GM18520 (cell line): ENCODE results near the gene HSPA1L.

Source experiments
- ATAC-seq: cut with Tn5 transposase; IDR thresholded peaks from one replicate; pipeline ENCODE4 v1.9.1; 2021; ENCODE audit not compliant: unreplicated experiment

The HSPA1L gene

GRCh38 chr6:31767096-31767645 is 47.9 kb downstream of the HSPA1L start:
- ATAC-seq: no peak

DNA sequence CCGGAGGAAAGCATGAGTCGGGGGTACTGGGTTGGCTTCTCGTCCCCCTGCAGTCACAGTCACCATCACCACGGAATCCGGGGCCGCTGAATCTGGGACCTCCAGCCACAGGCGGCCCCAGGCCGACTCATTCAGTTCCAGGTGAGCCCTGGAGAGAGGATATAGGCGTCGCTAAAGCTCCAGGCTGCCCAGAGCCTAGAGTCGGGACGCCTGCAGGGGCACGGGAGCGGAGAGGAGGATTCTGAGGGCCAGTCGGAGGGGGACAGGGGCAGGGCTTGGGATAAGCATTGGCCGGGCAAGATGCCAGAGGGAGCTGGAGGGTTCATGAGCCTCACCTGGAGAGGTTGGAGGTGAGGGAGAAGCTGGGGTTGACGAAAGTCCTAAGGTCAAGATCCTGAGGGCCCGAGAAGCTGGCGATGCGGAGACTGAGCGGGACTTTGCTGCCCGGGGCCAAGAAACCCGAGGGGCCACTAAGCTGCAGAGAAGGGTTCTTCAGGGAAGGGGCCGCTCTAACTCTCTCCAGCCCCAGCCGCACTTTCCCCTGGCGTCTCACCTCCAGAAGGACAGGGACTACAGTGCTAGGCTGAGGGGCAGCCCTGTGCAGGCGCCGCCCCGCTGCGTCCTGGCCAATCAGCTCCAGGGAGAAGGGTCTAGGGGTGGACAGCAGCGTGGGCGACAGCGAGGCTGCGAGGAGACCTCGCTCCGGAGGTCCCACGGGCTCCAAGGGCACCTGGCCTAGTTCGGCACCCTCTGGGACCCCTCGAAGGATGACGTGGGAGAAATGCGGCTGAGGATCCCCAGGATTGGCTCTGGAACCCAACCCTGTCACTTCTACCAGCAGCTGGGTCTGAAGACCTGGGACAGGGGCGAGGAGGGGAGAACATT is 48.9 kb downstream of the HSPA1L start:
- no peak for ATAC-seq

- ATAC-seq: no peak
These were observed 49.5 kb downstream of the HSPA1L start for GRCh38 chr6:31765559-31765909.

DNA sequence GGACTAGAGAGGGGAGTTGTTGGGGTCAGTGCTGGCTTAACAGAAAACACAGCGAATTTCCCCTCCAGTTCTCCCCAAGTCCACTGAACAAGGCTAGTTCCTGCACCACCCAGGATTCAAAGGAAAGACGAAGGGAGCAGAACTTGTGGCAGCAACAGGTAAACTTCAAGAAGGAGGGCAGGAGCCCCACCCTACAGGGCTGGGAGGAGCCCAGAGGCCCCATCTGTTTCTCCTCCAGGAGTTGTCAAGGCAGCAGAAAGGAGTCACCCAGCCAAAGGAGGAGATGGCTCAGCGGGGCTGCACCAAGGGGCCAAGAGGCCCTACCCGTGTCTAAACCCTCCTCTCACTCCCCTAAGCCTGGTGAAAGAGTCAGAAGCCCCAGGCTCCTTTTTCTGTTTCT is 50.9 kb downstream of the HSPA1L start:
- ATAC-seq: no peak

GRCh38 chr6:31763619-31763940 is 51.5 kb downstream of the HSPA1L start:
- no peak for ATAC-seq

GRCh38 chr6:31762878-31763618 is 52.0 kb downstream of the HSPA1L start:
- no peak for ATAC-seq

DNA sequence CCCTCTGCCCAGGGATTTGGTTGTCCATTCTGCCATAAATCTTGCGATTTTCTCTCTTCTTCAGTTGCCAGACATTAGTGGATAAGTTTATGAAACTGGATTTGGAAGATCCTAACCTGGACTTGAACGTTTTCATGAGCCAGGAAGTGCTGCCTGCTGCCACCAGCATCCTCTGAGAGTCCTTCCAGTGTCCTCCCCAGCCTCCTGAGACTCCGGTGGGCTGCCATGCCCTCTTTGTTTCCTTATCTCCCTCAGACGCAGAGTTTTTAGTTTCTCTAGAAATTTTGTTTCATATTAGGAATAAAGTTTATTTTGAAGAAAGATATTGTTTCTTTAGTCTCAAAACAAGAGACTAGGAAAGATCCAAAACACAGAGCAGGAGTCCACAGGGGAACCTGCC is 52.7 kb downstream of the HSPA1L start, which contains the start of gene SAPCD1:
SAPCD1 (plus strand) TSS at position 301 of the 400 bp plus-strand sequence. CDS start 399 bp downstream, outside the sequence.
- no peak for ATAC-seq

DNA sequence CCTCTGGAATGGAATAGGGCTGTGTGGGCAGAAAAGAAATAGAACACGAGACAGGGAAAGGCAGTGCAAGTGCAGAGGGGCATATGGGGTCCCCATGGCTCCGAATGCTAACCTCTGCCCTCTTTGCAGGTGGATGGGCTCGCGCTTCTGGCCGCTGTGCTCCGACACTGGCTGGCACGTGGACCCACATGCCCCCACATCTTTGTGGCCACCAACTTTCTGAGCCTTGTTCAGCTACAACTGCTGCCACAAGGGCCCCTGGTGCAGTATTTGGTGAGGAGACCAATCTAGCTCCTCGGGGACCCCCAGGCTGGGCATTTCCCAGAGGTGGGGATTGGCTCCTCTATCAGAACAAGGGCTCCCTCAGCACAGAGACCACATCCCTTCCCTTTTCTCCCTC is 53.7 kb downstream of the HSPA1L start:
- no peak for ATAC-seq

DNA sequence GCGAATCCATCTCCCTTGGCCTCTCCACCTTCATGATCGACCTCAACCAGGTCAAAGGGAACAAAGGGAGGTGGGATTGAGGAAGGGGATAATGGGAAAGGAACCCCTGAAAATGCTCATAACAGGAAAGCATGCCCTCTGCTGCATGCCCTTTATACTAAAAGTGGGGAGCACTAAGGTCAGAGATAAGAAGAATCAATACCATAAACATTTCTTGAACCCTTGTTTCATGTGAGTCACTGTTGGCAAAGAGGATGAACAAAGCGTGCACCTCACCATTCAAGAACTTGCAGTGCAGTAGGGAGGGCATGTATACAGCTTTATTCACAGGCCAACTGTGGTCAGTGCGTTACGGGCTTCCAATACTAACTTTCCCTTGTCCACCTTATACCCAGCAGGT is 54.3 kb downstream of the HSPA1L start:
- no peak for ATAC-seq
